Measurements from ENCODE around the gene WDR59.
A peak's percentile ranks its signal among the peaks of the same experiment; 100 is the strongest.
"Not testable (repeated sequence)": the region's sequence is repeated elsewhere in the genome, so short reads cannot be mapped to it uniquely, and the experiment has no call there.

WDR59 gene

DNA sequence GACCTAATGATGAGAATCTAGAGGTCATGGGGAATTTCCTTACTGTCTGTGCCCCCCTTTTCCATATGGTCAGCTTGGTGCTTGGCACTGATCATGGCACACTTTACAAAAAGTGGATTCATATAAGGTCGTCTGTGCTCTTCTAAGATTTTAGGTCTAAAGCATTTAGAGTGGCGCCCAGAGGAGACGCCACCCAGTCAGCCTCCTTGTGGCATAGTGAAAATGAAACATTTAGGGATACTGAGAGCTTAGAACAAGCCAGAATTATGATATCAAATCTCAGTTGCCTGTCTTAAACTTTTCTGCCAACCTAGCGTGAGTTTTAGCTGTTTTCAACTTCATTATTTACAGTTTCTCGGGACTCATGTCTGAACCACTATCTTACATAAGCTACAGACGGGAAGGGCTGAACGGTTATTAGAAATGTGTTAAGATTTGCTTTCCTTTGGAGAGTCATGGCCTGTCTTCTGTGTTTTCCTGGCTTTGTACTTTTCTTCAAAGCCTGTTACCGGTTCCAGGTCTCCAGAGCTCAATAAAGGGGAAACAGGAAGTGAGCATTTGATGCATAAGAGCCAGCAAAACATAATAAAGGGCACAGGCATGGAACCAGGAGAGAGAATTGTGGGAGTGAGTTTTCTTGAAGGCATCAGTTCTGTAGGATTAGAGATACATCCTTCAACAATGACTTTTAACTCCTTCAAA lies 27.6 kb upstream of the WDR59 start:
- DNase-seq (ENCODE audit: low spot score), result no peak

DNA sequence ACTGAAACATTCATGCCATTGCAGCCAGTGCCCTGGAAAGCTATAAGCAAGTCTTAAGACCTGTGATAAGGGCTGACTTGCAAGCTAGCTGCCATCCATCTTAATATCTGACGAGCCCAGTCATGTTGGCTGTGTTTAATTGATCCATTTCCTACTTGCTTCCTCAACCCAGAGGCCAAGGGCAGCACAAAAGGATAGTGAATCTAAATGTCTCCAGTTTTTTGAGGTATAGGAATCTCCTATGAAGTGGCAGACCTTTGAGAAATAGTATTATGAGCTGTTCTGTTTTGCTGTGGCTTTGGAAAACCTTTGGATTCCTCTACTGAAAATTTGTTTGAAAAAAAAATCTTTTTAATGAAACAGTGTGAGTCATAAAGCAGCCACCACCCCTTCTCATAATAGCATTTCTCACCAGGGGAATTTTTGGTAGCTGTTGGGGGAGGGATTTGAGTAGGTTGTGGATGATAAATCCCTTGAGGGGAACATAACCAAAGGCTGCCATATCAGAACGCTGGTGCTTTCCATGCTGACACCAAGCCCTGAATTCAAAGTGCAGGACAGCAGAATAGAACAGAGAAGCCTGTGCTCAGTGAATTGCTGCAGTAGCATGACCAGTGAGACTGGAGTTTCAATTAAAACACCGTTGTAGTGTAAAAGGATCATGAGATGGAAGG lies 26.8 kb upstream of the WDR59 start:
- peak; percentile 76 for DNase-seq (ENCODE audit: low spot score)

DNA sequence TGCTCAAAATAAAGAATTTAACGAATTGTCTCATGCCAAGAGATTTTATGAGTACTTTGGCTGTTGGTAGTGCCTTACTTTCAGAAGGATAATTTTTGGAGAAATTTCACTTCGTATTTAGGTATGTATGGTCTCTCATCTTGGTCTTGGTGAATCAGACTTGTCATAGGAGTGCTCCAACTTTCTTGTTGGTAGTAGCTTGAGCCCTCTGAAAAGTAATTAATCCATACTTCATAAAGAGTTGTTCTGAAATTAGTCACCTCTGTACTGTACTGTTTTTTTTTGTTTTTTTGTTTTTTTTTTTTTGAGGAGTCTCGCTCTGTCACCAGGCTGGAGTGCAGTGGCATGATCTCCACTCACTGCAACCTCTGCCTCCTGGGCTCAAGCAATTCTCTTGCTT lies 25.5 kb upstream of the WDR59 start:
- no peak for DNase-seq (ENCODE audit: low spot score)

DNA sequence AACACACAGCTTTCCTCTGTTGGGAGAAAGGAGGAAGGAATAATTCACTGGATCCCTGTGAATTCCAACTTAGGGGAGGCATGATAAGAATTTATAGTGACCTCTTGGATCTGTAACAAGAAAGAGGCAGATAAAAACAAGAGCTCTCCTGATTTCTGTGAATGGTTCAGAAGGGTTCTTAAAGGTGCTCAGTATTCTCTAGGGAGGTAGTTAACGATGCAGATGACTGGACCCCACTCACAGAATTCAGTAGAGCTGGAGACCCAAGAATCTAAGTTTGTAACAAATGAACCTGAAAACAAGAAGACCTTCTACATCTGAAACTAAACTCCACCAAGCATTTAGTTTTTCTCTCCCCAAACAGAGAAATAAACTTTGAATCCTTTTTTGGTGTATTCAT lies 22.5 kb upstream of the WDR59 start:
- DNase-seq (ENCODE audit: low spot score), result no peak

DNA sequence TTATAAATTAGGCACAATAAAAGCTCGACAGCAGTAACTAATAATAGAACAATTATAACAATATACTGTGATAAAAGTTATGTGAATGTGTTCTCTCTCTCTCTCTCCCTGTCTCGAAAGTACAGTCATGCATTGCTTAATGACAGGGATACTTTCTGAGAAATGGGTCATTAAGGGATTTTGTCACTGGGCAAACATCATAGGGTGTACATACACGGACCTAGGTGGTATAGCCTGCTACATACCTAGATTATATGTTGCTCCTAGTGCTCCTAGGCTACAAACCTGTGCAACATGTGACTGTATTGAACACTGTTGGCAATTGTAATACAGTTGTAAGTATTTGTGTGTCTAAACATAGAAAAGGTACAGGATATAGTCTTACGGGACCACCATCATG lies 20.8 kb upstream of the WDR59 start:
- DNase-seq (ENCODE audit: low spot score), result no peak

DNA sequence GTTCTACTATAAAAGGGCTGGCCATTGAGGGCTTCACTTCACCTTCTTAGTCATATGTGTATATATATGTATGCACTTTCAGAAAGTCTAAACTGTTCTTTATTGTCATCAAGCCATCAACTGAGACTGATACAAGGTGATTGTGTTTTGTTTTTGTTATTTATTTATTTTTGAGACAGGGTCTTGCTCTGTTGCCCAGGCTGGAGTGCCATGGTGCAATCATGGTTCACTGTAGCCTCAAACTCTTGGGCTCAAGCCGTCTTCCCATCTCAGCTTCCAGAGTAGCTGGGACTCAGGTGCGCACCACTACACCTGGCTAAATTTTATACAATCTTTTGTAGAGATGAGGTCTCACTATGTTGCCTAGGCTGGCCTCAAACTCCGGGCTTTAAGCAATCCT lies 19.5 kb upstream of the WDR59 start:
- no peak for DNase-seq (ENCODE audit: low spot score)

DNA sequence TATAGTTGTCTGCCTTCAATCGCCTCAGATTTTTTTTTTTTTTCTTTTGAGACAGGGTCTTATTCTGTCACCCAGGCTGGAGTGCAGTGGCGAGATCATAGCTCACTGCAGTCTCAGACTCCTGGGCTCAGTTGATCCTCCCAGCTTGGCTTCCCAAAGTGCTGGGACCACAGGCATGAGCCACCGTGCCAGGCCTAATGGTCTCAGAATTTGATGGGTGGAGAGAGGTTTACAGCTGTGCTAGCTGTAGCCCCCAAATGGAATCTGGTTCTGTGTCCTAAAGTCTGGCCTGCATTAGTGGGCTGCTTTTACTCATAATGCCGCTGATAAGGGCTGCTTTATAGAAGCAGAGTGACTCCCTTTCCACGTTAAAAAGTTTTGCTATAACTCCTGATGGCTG lies 19.0 kb upstream of the WDR59 start:
- DNase-seq (ENCODE audit: low spot score), result no peak

DNA sequence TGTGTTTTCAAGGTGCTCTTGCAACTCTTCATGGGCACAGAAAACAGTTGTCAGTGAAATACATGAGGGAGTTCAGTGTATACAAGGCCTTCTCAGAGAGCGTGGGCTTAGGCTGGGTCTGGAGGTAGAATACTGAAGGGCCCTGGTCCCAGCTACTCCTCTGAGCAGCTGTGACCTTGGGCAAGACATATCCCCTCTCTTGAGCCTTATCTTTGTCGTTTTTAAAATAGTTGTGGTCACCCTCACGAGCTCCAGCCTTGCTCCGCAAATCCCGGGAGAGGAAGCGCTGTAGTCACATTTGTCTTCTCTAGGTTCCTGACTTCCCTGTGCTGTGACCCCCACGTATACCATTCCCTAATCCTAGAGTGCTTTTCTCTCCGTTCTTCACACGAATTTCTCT lies 17.6 kb upstream of the WDR59 start:
- no peak for DNase-seq (ENCODE audit: low spot score)

DNA sequence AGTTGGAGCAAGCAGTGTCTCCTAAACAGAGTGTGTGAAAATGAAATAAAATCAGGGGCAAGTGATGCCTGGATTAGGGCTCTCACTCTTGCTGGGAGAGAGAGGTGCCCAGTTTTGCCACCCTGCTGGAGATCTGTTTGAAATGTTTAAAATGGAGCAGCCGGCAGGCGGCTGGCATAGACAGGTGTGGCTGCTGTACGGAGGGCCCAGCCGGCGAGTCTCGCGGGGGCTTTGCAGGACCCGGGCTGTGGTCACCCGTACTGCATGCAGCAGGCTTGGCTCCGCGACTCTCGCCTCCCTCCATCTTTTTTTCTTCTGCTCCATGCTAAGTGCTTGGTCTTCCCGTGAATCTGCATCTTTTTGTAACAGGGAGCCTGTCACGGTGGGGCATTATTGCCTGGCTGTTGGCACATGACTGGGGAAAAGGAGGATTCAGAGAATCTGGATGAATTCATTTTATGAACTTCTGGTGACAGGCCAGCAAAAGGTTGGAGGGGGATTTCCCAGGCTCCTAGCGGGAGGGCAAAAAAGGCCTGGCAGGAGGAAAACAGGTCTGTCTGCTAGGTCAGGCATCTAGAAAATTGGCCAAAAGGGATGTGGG lies 15.7 kb upstream of the WDR59 start:
- DNase-seq (ENCODE audit: low spot score), result peak; percentile 53

DNA sequence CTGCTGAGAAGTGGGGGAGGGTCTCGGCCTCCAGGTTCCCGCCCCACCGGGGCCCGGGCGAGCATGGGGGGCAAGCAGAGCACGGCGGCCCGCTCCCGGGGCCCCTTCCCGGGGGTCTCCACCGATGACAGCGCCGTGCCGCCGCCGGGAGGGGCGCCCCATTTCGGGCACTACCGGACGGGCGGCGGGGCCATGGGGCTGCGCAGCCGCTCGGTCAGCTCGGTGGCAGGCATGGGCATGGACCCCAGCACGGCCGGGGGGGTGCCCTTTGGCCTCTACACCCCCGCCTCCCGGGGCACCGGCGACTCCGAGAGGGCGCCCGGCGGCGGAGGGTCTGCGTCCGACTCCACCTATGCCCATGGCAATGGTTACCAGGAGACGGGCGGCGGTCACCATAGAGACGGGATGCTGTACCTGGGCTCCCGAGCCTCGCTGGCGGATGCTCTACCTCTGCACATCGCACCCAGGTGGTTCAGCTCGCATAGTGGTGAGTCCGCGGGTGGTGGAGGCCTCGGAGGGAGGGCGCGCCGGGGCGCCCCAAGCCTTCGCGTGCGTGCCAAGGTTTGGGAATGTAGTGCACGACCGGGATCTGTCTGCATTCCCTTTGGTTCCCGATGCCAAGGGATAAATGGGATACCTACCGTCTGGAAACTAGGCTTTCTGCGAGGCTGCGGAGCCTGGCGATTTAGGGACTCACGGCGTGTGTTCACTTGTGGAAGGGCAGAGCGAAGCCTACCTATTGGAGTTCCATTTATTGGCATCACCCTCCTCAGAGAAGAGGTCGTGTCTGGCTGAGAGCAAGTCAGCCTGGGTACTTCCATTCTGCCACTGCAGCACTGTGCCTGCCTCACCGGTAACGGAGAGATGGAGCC lies 14.9 kb upstream of the WDR59 start:
- DNase-seq (ENCODE audit: low spot score), result peak; percentile 54

DNA sequence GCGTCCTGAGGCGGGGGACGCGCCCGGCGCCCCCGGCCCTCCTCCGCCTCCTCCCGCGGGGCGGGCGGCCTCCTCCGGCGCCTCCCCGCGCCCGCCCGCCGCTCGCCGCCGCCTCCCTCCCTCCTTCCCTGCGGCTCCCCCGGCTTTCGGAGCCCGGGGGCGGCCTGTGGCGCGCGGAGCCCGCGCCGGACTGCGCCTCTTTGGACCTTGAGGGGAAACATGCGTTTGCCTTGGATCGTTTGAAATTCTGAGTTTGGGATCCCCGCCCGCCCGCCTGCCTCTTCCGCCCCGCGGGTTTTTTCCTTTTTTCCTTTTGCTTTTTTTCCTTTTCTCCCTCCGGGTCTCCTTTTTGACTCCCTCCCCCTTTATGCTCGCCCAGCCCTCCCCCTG lies 14.3 kb upstream of the WDR59 start:
- peak; percentile 22 for DNase-seq (ENCODE audit: low spot score)

DNA sequence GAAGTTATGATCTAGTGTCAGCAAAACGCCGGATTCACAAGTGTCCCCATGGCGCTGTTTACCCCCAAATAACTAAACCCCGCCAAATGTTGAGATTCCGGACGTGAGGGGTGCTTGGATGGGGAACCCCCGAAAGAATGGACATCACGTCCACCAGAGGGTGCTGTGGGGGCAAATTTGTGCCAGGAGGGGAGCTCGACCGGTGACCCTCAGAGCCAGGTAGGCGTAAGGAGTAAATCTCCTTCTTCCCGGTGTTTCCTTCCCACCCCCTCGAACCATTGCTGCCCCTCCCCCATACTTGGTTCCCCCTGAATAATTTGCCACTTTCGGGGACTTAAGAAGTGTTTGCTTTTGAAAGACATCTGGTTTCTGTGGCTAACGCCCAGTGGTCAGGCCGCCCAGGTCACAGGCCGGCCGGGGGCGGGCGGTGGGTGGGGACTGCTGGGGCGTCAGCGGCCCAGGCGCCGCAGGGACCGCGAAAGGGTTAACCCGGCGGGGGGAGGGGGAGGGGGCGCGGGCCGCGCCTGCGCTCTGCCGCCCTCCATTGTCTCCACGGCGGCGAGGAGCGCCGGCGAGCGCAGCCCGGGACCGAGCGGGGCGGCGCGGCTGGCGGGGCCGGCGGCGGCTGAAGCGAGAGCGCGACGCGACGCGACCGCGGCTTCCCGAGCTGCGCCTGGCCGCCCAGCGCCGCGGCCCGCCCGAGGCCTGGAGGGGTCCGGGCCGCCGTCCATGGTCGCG lies 13.7 kb upstream of the WDR59 start, which contains the start of gene ZNRF1:
Gene ZNRF1 (plus strand): TSS at position 544 of the 738 bp plus-strand sequence. CDS start 648 bp downstream, outside the sequence.
- DNase-seq (ENCODE audit: low spot score), result peak; percentile 80

DNA sequence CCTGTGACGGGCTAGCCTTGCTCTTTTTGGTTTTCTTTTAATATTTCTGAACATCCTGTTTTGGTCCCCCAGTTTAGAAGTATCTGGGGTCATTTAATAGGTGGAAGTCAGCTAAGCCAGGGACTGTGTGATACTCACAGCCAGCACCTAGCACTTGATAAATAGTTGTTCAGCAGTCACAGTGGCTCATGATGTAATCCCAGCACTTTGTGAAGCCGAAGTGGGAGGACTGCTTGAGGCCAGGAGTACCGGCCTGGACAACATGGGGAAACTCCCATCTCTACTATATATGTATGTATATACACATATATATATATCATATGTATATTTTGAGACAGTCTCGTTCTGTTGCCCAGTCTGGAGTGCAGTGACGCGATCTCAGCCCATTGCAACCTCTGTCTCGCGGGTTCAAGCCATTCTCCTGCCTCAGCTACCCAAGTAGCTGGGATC lies 12.1 kb upstream of the WDR59 start:
- DNase-seq (ENCODE audit: low spot score), result no peak

DNA sequence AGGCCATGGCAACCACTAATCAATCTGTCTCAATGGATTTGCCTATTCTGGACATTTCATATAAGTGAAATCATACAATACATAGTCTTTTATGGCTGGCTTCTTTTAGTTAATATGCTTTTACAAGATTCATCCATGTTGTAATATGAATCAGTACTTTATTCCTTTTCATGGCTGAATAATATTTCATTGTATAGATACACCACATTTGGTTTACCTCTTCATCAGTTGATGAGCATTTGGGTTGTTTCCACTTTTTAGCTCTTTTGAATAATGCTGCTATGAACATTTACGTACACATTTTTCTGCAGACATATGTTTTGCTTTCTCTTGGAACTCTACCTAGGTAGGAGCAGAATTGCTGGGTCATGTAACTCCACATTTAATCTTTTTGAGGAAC lies 11.1 kb upstream of the WDR59 start:
- no peak for DNase-seq (ENCODE audit: low spot score)

DNA sequence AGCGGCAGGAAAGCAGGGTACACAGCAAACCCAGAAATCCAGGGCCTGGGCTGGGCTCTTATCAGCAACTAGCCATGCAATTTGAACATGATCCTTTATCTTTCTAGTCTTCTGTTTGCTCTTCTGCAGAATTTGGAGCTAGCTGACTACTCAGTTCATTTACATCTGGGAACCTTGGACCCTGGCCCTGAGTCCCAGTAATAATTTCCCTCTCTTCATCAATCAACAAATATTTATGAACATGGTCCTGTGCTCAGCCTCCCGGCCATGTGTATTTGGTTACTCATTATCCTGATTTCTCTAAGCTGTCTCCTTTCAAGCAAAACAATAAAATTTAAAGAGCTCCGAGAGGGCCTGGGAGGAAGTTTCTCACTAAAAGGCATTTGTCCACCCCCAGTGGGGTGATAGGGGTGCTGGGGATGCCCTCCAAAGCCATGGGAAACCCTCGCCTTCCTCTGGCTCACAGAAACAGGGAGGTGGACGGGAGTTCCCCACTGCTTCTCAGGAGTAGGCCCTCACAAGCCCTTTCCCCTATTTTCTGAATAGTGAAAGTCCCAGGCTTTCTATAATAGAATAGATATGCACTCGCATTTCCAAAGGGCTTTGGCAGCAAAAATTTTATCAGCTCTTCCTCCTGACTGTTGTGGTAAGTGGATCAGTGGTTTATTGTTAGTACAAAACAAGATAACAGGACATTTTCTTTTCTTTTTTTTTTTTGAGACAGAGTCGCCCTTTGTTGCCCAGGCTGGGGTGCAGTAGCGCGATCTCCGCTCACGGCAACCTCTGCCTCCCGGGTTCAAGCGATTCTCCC lies 6.9 kb upstream of the WDR59 start:
- DNase-seq (ENCODE audit: low spot score), result peak; percentile 22

DNA sequence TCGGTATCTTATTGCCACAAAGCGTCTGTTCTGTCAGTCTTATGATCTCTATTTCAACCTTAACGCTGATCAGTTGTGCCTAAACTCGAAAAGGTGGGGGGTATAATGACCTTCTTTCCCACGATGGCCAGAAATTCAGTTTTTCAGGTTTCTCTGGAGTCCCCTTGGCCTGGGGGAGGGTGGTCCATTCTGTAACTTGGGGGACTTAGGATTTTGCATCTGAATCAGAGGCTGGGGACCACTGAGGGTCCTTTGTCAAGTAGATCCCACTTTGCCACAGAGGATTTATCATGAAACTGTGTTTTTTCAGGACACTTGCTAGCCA lies 6.3 kb upstream of the WDR59 start:
- DNase-seq (ENCODE audit: low spot score), result no peak

DNA sequence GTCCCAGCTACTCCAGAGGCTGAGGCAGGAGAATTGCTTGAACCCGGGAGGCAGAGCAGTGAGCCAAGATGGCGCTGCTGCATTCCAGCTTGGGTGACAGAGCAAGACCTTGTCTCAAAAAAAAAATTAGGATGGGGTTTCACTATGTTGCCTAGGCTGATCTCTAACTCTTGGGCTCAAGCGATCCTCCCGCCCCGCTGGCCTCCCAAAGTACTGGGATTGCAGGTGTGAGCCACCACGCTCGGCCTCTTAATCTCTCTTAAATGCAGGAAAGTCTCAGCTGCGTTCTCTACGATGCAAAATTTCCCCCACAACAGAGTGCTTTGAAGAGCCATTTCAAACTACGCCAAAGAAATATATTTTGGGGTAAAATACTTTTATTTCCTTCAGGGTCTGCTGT lies 5.9 kb upstream of the WDR59 start:
- DNase-seq (ENCODE audit: low spot score), result no peak

DNA sequence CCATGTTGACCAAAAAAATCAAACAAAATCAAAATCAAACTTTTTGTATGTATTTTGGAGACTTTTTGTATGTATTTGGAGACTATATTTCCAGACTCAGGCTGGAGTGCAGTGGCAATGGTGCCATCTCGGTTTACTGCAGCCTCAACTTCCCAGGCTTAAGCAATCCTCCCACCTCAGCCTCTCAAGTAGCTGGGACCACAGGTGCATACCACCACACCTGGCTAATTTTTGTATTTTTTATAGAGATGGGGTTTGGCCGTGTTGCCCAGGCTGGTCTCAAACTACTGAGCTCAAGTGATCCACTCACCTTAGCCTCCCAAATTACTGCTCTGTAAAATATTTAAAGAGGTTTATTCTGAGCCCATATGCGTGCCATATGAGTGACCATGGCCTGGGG lies 4.9 kb upstream of the WDR59 start:
- DNase-seq (ENCODE audit: low spot score), result not testable (repeated sequence)

DNA sequence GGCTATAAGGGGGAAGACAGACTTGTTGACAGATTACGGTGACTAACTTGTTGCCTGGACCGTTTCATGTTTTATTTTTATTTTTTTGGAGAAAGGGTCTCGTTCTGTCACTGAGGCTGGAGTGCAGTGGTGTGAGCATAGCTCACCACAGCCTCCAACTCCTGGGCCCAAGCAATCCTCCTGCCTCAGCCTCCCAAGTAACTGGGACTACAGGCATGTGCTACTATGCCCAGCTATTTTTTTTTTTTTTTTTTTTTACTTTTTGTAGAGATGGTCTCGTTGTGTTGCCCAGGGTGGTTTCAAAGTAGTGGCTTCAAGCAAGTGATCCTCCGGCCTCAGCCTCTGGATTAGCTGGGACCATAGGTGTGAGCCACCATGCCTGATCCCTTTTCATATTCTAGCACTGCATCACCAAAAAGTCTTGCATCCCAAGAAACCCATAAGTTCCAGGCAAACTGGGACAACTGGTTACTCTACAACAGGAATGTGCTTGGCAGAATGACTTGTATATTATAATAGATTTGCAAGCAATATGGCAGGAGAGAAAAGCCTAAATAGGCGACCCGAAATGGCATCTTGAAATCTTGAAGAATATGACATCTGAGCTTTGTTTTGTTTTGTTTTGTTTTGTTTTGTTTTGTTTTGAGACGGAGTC lies 2.2 kb upstream of the WDR59 start:
- no peak for DNase-seq (ENCODE audit: low spot score)

DNA sequence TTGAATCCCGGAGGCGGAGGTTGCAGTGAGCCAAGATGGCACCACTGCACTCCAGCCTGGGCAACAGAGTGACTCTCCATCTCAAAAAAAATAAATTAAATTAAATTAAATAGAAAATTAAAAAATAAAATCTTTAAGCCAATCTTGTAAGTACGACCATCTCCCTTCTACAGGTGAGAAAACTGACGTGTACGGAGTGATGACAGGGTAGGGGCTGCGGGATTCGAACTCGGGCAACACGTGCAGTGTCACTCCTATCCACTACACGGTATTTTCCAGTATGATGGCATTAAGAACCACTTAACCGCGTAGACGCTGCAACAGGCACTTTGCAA lies 762 bp downstream of the WDR59 start:
- DNase-seq (ENCODE audit: low spot score), result no peak

DNA sequence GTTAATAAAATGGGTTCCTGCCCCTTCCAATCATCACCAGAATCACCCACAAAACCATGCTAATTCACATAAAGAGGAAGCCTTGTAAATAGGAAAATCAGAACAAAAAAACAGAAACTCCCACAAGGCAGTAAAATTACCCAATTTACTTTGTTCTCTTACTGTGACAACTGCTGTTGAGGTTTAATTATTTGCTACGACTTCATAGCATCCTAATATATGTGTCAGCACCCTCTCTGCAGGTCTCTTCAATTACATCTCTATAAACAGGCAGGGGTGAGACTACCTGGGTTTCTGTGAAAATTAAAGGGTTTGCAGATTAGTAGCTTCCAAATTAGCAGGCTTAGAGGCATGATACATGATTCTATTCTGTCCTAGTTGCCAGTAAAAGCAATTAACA lies 2.7 kb downstream of the WDR59 start:
- peak; percentile 26 for DNase-seq (ENCODE audit: low spot score)
